ENCODE results near the gene KLF13. TPM values are rescaled to one million over a fixed set of nuclear protein-coding genes. Genes with fewer than 3 reads are reported as not detected.

The KLF13 gene
- total RNA-seq, 1 donor from 2014 or later: 248 TPM

DNA sequence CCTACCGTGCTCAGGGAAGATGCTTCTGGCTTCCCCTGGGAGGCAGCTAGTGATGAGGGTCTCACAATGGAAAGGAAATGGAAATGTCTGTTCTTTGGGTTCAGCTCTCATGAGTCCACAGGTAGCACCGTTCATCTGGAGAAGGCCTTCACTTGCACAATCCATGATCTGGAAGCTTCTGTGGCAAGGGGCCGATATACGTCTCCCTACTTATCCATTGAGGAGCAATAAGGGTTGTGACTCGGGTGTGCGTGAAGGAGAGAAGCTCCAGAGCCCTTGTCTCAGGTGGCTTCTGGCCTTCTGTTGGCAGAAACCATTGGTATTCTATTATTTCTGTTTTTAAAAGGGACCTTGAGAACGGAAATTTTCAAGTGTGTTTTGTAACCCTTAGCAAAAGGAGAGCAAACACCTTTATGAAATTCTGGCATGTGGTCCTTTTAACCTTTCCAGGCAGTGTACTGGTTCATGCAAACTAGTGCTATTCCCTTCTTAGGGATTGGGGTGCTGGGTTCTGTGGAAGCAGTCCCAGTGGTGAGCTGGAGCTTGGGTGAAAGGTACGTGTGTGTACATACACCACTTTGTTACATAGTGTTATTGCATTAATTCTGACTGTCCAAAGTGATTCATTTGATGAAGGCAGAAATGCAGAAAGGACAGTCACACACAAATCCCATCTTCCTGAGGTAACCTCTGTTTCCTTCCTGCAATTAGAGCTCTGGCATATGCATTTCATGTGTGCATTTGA is 32.5 kb downstream of the KLF13 start:
- intact Hi-C loops (cut with micrococcal nuclease): no loop called here

- intact Hi-C loops (cut with micrococcal nuclease): loop anchor here (2.0 to 10.0 kb wide), 3 partner anchors 75 to 505 kb away; partner anchors contain the start of gene MTMR10
These were observed 33.1 kb downstream of the KLF13 start for GRCh38 chr15:31359702-31360111.

- intact Hi-C loops (cut with micrococcal nuclease): loop anchor here (2.0 to 10.0 kb wide), 3 partner anchors 75 to 505 kb away; partner anchors contain the start of gene MTMR10
These were observed 33.5 kb downstream of the KLF13 start for GRCh38 chr15:31360158-31360561.

GRCh38 chr15:31360843-31361763 is 34.5 kb downstream of the KLF13 start:
- intact Hi-C loops (cut with micrococcal nuclease): loop anchor here (1.0 to 10.0 kb wide), 8 partner anchors 14 to 504 kb away; partner anchors contain the start of gene MTMR10

DNA sequence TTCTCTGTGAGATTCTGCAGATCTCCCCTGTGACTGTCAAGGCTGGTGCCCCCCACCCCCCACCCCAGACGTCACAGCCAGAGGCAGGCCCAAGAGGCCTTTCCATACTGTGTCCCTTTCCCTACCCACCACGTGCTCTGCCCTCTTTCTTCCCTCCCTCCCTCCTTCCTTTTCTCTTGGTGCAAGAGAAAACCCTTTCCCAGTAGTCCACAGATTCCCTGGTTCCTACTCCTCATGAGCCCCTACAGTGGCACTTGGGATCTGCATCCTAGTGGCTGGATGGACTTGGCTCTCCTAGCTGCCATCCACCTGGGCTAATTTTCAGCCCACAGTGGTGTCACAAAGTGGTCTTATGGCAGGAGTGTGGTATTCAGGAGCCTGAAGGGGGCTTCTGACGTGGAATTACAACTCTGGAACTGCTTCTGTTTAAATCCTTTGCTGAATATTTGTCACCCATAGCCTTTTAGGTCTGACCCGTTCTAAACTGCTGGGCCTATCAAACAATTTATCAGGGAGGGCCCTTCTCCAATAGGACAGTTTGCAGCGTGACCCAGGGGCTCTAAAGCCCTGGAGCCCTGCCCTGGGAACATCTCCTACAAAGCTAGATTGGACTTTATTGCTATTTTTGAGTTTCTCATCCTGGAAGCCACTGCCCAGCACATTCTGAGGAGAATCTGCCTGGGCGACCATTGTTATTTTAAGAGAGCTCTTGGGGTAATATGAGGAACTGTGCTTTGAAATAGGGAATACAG is 35.3 kb downstream of the KLF13 start:
- intact Hi-C loops (cut with micrococcal nuclease): loop anchor here (1.0 to 10.0 kb wide), 8 partner anchors 15 to 503 kb away; partner anchors contain the start of gene MTMR10

DNA sequence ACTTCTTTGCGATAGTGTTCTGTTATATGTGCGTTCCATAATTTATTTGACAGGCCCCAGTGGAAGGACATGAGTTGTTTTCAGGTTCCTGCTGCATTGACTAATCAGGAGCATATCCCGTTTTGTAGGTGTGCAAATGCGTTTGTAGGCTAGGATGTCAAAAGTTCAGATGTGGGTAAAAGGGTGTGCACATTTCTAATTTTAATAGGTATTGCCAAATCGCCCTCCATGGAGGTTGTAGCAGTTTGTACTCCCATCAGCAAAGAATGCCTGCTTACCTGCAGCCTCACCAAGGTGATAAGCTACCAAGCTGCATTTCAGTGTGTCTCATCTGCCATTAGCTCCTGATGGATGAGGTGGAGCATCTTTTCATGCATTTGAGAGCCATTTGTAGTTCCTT is 36.3 kb downstream of the KLF13 start:
- intact Hi-C loops (cut with micrococcal nuclease): loop anchor here (10.0 kb wide), 2 partner anchors 368 to 502 kb away; partner anchors contain the start of gene MTMR10

DNA sequence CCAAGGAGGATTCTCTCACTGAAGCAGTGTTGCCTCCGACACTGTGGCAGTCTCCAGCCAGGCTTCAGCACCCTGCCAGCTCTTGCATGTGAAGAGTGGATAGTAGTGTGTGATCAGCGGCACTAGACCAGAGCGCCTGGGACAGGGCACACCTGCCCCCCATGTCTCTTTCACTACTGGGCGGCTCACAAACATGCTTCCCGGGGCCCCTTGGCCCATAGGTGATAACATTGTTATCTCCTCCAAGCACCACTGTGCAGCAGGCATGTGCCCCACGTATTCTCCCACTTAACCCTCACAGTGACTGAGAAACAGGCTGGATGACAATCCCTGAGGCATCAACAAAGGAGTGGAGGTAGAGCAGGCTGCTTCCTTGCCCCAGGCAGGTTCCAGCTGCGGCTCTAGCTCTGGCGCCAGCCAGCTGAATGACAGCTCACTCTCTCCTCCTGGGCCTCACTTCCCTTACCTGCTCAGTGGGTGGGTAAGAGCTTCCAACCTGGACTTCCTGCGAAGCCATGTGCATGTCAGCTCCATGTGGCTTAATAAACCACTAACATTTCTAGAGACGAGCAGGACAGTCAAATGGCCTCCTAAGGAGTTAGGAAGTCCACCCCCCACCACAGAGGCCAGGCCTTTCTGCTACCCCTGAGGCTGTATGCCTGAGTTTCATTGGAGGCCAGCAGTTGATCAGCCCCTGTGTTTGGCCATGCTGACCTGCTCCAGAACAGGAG is 37.8 kb downstream of the KLF13 start:
- intact Hi-C loops (cut with micrococcal nuclease): loop anchor here (1.0 to 10.0 kb wide), 4 partner anchors 7 to 500 kb away; partner anchors contain the start of gene MTMR10

DNA sequence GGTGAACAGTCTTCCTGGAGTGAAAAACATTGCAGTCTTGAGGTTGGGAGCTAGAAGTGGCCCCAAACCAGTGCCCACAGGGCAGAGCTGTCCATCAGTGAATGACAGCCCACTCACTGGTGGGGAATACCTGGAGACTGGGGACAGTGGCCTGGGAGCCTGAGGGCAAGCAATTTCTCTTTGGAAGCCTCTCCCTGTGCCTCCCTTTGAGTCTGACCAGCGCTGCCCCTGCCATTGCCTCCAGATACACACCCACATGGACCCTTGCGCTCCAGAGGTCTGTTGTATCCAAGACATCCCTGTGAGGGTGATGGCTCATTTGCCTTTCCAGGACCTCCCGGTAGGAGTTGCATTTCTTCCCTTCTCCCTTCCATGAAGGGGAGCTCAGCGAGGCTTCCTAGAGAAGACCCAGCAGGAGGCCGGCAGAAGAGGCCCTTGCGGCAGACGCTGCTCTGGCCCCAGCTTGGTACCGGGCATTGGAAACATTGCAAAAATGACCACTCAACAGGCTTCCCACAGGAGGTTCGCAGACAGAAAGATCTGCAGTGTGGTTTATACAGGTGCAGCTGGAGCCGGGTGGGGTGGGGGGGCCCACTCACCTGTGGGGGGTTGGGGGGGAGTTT is 38.5 kb downstream of the KLF13 start:
- intact Hi-C loops (cut with micrococcal nuclease): loop anchor here (1.0 to 10.0 kb wide), 4 partner anchors 8 to 500 kb away; partner anchors contain the start of gene MTMR10

GRCh38 chr15:31365655-31366127 is 39.1 kb downstream of the KLF13 start:
- intact Hi-C loops (cut with micrococcal nuclease): loop anchor here (1.0 to 10.0 kb wide), 8 partner anchors 8 to 499 kb away; partner anchors contain the start of gene MTMR10

GRCh38 chr15:31366169-31366734 is 39.6 kb downstream of the KLF13 start:
- intact Hi-C loops (cut with micrococcal nuclease): loop anchor here (1.0 to 10.0 kb wide), 6 partner anchors 21 to 499 kb away; partner anchors contain the start of gene MTMR10

- intact Hi-C loops (cut with micrococcal nuclease): loop anchor here (10.0 kb wide), 2 partner anchors 372 to 498 kb away; partner anchors contain the start of gene MTMR10
These were observed 40.5 kb downstream of the KLF13 start for GRCh38 chr15:31367021-31367729.

DNA sequence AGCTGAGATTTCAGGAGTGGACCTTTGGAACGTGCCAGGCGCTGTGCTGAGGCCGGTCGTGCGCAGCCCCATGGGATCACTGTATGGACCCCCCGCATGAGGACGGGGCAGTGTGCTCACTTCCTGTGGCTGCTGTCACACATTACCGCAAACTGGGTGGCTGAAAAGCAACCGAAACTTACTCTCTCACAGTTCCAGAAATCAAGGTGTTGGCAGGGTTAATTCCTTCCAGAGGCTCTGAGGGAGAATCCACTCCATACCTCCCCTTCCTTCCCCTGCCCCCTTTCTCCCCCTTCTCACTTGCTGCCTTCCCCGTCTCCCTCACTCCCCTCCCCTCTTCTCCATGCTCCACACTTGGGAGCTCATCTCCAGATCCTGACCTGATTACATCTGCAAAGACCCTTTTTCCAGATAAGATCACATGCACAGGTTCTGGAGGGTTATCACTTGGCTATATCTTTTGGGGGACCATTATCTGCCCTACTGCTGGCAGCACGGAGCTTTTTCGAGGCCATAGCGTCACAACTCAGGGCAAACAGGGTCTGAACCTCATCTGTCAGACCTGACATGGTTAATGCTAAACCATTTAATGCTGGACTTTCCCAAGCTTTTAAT is 41.2 kb downstream of the KLF13 start:
- intact Hi-C loops (cut with micrococcal nuclease): loop anchor here (10.0 kb wide), 2 partner anchors 373 to 497 kb away; partner anchors contain the start of gene MTMR10

- intact Hi-C loops (cut with micrococcal nuclease): loop anchor here (10.0 kb wide), 2 partner anchors 375 to 495 kb away; partner anchors contain the start of gene MTMR10
These were observed 43.1 kb downstream of the KLF13 start for GRCh38 chr15:31369727-31370126.

DNA sequence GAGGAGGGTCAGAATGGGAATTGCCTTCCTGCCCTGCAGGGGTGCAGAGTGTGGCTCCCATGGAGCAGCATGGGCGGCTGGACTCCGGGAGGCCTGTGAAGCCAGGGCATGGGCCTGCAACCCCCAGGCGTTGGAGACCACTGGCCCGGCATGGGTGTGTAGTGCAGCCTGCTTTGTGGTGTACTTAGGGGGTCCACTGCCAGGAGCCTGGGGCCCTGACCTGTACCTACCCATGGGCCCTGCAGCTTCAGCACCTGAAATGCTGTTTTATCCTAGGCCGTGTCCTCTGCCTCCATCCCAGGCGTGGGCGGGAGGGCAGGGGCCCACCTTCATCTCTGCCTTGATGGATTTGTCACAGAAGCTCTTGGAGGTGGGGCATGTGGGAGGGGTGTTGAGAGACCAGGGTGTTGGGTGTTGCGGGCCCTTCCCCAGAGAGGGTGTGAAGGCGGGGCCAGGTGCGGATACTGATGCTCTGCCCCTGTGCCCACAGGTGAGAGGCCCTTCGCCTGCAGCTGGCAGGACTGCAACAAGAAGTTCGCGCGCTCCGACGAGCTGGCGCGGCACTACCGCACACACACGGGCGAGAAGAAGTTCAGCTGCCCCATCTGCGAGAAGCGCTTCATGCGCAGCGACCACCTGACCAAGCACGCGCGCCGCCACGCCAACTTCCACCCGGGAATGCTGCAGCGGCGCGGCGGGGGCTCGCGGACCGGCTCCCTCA is 45.0 kb downstream of the KLF13 start:
- intact Hi-C loops (cut with micrococcal nuclease): no loop called here

- intact Hi-C loops (cut with micrococcal nuclease): no loop called here
These were observed 46.0 kb downstream of the KLF13 start for GRCh38 chr15:31372635-31373091.

- intact Hi-C loops (cut with micrococcal nuclease): no loop called here
These were observed 46.6 kb downstream of the KLF13 start for GRCh38 chr15:31373096-31373865.
